HEK293T (cell line): ENCODE data around the gene ENG.

Source experiments
- ARNT ChIP-seq: fragments of 450-650 bp; IDR thresholded peaks from 2 replicates; pipeline ENCODE4 v1.6.1; 2017; ENCODE audit warnings: mild to moderate bottlenecking
- ELF4 ChIP-seq: fragments of 450-650 bp; IDR thresholded peaks from 2 replicates; pipeline ENCODE4 v1.6.1; 2017; ENCODE audit warnings: antibody characterized with exemption
- FOXA1 ChIP-seq: fragments of 450-650 bp; IDR thresholded peaks from 2 replicates; pipeline ENCODE4 v1.6.1; 2016; ENCODE audit warnings: mild to moderate bottlenecking
- FOXK2 ChIP-seq: fragments of 450-650 bp; IDR thresholded peaks from 2 replicates; pipeline ENCODE4 v1.6.1; 2016; ENCODE audit warnings: mild to moderate bottlenecking
- HDGF ChIP-seq: fragments of 450-650 bp; IDR thresholded peaks from 2 replicates; pipeline ENCODE4 v1.6.1; 2017; ENCODE audit warnings: antibody characterized with exemption, borderline replicate concordance
- L3MBTL2 ChIP-seq: fragments of 450-650 bp; conservative IDR thresholded peaks from 2 replicates; pipeline ENCODE4 v1.6.1; 2016; ENCODE audit warnings: mild to moderate bottlenecking
- LEF1 ChIP-seq: fragments of 450-650 bp; IDR thresholded peaks from 2 replicates; pipeline ENCODE4 v1.6.1; 2017; ENCODE audit warnings: mild to moderate bottlenecking, borderline replicate concordance
- PKNOX1 ChIP-seq: fragments of 450-650 bp; IDR thresholded peaks from 2 replicates; pipeline ENCODE4 v1.6.1; 2016
- SP1 ChIP-seq: fragments of 450-650 bp; IDR thresholded peaks from 2 replicates; pipeline ENCODE4 v1.6.1; 2017
- ZNF384 ChIP-seq: fragments of 450-650 bp; IDR thresholded peaks from 2 replicates; pipeline ENCODE4 v1.6.1; 2016

- TF ChIP-seq ELF4 (no peak), HDGF (no peak), PKNOX1 (no peak), ARNT (no peak), ZNF384 (no peak), L3MBTL2 (no peak), FOXA1 (no peak), SP1 (no peak), FOXK2 (no peak), LEF1 (no peak)
Measured at GRCh38 chr9:127884976-127885490, 30.6 kb upstream of the ENG start.
